CD14-positive monocyte (primary cell): ENCODE data around the gene PDE6C. TPM values are rescaled to one million over a fixed set of nuclear protein-coding genes. Genes with fewer than 3 reads are reported as not detected.

Experiments used
- DNase-seq, 3 donors: peaks; one replicate each; pipeline ENCODE4 v3.0.0-alpha.2; 2011 to 2022
- H2AFZ ChIP-seq: 2 replicates; pipeline ENCODE4 v1.6.0; 2012; ENCODE audit warnings: mild to moderate bottlenecking, low read depth, low read length, inconsistent platforms; ENCODE audit not compliant: insufficient read depth, poor library complexity, severe bottlenecking
- H3K27ac ChIP-seq, 2 donors: 1 replicate in 1 of 2; 2 replicates in 1 of 2; pipeline ENCODE4 v1.5.1; 2012 to 2013; ENCODE audit warnings: low read length in 2 of 2, control low read depth in 1 of 2, inconsistent platforms in 1 of 2, low read depth in 1 of 2, mild to moderate bottlenecking in 1 of 2
- H3K27me3 ChIP-seq, 2 donors: one replicate each; pipeline versions ENCODE4 v1.6.0 to v1.6.1; 2011 to 2013; ENCODE audit warnings: low read length in 2 of 2; ENCODE audit not compliant: control insufficient read depth in 2 of 2, insufficient read depth in 2 of 2
- H3K36me3 ChIP-seq, 2 donors: replicated peaks in 1 of 2; 1 replicate in 1 of 2; 2 replicates in 1 of 2; pipeline versions ENCODE4 v1.5.1 to v1.6.1; 2012 to 2013; ENCODE audit warnings: low read length in 2 of 2, control low read depth in 1 of 2, inconsistent platforms in 1 of 2, mild to moderate bottlenecking in 1 of 2; ENCODE audit not compliant: insufficient read depth in 2 of 2, control insufficient read depth in 1 of 2
- H3K4me1 ChIP-seq, 2 donors: 1 replicate in 1 of 2; 2 replicates in 1 of 2; pipeline versions ENCODE4 v1.5.1 to v1.6.1; 2012 to 2013; ENCODE audit warnings: low read length in 2 of 2, control low read depth in 1 of 2, inconsistent platforms in 1 of 2, mild to moderate bottlenecking in 1 of 2, moderate library complexity in 1 of 2; ENCODE audit not compliant: insufficient read depth in 2 of 2, control insufficient read depth in 1 of 2
- H3K4me2 ChIP-seq: replicated peaks from 2 replicates; pipeline ENCODE3; 2012; ENCODE audit warnings: low read length, moderate library complexity, mild to moderate bottlenecking; ENCODE audit not compliant: poor library complexity, severe bottlenecking; ENCODE audit errors: extremely low read depth
- H3K4me3 ChIP-seq, 3 experiments: fragments of 200-600 bp in 1 of 3; sonication (generic) in 1 of 3; replicated peaks in 1 of 3; 1 replicate in 2 of 3; 2 replicates in 1 of 3; pipeline ENCODE4 v1.5.1; 2011 to 2013; ENCODE audit warnings: low read length in 3 of 3, mild to moderate bottlenecking in 3 of 3, control low read depth in 2 of 3, low read depth in 2 of 3, inconsistent platforms in 1 of 3, moderate library complexity in 1 of 3
- H3K79me2 ChIP-seq: 2 replicates; pipeline ENCODE4 v1.6.0; 2012; ENCODE audit warnings: mild to moderate bottlenecking, control low read depth, inconsistent platforms, low read length, moderate library complexity; ENCODE audit not compliant: insufficient read depth
- H3K9ac ChIP-seq: 2 replicates; pipeline ENCODE4 v1.6.0; 2017; ENCODE audit warnings: low read length, mild to moderate bottlenecking; ENCODE audit not compliant: insufficient read depth, poor library complexity, severe bottlenecking
- H3K9me3 ChIP-seq, 2 donors: replicated peaks in 1 of 2; 1 replicate in 1 of 2; 2 replicates in 1 of 2; pipeline versions ENCODE4 v1.5.1 to v1.6.1; 2012 to 2013; ENCODE audit warnings: low read length in 2 of 2, control low read depth in 1 of 2; ENCODE audit not compliant: control insufficient read depth in 1 of 2, insufficient read depth in 1 of 2
- H4K20me1 ChIP-seq: 2 replicates; pipeline ENCODE4 v1.6.0; 2012; ENCODE audit warnings: mild to moderate bottlenecking, low read length, control low read depth, moderate library complexity; ENCODE audit not compliant: insufficient read depth
- H3K27ac Mint-ChIP-seq, 7 donors: one replicate each; pipeline ENCODE4 v1.8.0; 2020; ENCODE audit warnings: mild to moderate bottlenecking in 7 of 7, mixed read lengths in 7 of 7, moderate library complexity in 6 of 7, inconsistent platforms in 2 of 7
- H3K27me3 Mint-ChIP-seq, 3 donors: one replicate each; pipeline ENCODE4 v1.8.0; 2021 to 2022; ENCODE audit warnings: low read depth in 3 of 3, mild to moderate bottlenecking in 3 of 3, mixed read lengths in 3 of 3, moderate library complexity in 3 of 3, inconsistent platforms in 1 of 3
- H3K36me3 Mint-ChIP-seq, 2 donors: one replicate each; pipeline ENCODE4 v1.8.0; 2020; ENCODE audit warnings: mixed read lengths in 2 of 2, inconsistent platforms in 1 of 2, mild to moderate bottlenecking in 1 of 2
- H3K4me1 Mint-ChIP-seq: one replicate; pipeline ENCODE4 v1.8.0; 2020; ENCODE audit warnings: mild to moderate bottlenecking, mixed read lengths
- H3K4me3 Mint-ChIP-seq, 2 donors: one replicate each; pipeline ENCODE4 v1.8.0; 2020; ENCODE audit warnings: mild to moderate bottlenecking in 2 of 2, mixed read lengths in 2 of 2, moderate library complexity in 1 of 2
- H3K9me3 Mint-ChIP-seq, 7 donors: one replicate each; pipeline ENCODE4 v1.8.0; 2020 to 2022; ENCODE audit warnings: mixed read lengths in 7 of 7, mild to moderate bottlenecking in 6 of 7, moderate library complexity in 6 of 7, inconsistent platforms in 2 of 7
- WGBS: methylation state at CpG from one replicate; pipeline ENCODE4 v1.1.5; 2013; ENCODE audit warnings: missing lambda C conversion rate; ENCODE audit not compliant: insufficient coverage; 5-methylcytosine and 5-hydroxymethylcytosine counted together
- intact Hi-C, 2 donors: fragments of 100-400 bp; cut with micrococcal nuclease; formaldehyde crosslinking; loops; one replicate each; pipeline versions ENCODE4 v1.15.0 to v1.15.1; 2023
- polyA plus RNA-seq, 3 donors: library from polyadenylated mRNA; depleted of rRNA in 1 of 3; unstranded in 2 of 3; stranded (reverse) in 1 of 3; fragments of 300-500 nt in 2 of 3; fragments of >200 nt in 1 of 3; fragmentation: Illumina TruSeq in 2 of 3; gene quantifications; 1 replicate in 2 of 3; 2 replicates in 1 of 3; pipeline ENCODE4 v1.2.3, GENCODE V29; 2012 to 2021
- TF ChIP-seq, protein P1 (sequence below): fragments of 200-600 bp; IDR thresholded peaks from one replicate; pipeline ENCODE4 v1.8.0; 2022; ENCODE audit warnings: antibody characterized with exemption, mild to moderate bottlenecking

Gene PDE6C
- polyA plus RNA-seq, 3 donors, result not detected

GRCh38 chr10:93702210-93703001 lies 90.1 kb downstream of the PDE6C start, which contains the start of gene FRA10AC1:
Gene FRA10AC1 (minus strand): TSS chr10:93702592. CDS start chr10:93700106, 2,486 bp downstream.
- H3K27me3 Mint-ChIP-seq, result peaks cover 5 to 10% (median 5%) of the 10 kb centered on the region in 3 donors
- no peaks in the 10 kb centered on the region for H3K9me3 Mint-ChIP-seq
- TF ChIP-seq, protein P1, sequence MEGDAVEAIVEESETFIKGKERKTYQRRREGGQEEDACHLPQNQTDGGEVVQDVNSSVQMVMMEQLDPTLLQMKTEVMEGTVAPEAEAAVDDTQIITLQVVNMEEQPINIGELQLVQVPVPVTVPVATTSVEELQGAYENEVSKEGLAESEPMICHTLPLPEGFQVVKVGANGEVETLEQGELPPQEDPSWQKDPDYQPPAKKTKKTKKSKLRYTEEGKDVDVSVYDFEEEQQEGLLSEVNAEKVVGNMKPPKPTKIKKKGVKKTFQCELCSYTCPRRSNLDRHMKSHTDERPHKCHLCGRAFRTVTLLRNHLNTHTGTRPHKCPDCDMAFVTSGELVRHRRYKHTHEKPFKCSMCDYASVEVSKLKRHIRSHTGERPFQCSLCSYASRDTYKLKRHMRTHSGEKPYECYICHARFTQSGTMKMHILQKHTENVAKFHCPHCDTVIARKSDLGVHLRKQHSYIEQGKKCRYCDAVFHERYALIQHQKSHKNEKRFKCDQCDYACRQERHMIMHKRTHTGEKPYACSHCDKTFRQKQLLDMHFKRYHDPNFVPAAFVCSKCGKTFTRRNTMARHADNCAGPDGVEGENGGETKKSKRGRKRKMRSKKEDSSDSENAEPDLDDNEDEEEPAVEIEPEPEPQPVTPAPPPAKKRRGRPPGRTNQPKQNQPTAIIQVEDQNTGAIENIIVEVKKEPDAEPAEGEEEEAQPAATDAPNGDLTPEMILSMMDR, result peak; percentile 68
- no peak within 1 kb of the TSS for H3K27ac Mint-ChIP-seq
- H3K4me2 ChIP-seq, result peak within 1 kb of the TSS; percentile 97
- peaks cover 14 to 21% of the 10 kb centered on the region in 2 donors for H3K36me3 Mint-ChIP-seq
- H2AFZ ChIP-seq, result peak within 1 kb of the TSS; percentile 86
- intact Hi-C loops, result loop anchor here (5.0 kb wide), 5 partner anchors 40 to 620 kb away; no protein-coding TSS in a partner anchor
- H3K79me2 ChIP-seq, result peaks cover 12% of the 10 kb centered on the region
- H3K36me3 ChIP-seq, result peaks cover 17 to 29% of the 10 kb centered on the region in 2 donors
- peak; percentile 92 to 96 (median 93) for DNase-seq
- H3K9ac ChIP-seq, result peak within 1 kb of the TSS; percentile 68
- peaks cover 14 to 17% of the 10 kb centered on the region in 2 donors for H3K4me1 ChIP-seq
- H3K9me3 ChIP-seq, result no peaks in the 10 kb centered on the region
- H3K4me3 ChIP-seq, result peak within 1 kb of the TSS; percentile 67 to 98 (median 82)
- peak within 1 kb of the TSS; percentile 73 to 84 for H3K27ac ChIP-seq
- 0% methylated on average over 51 of the region's 52 CpGs for WGBS
- no peaks in the 10 kb centered on the region for H3K27me3 ChIP-seq
- no peaks in the 10 kb centered on the region for H4K20me1 ChIP-seq
- H3K4me3 Mint-ChIP-seq, result no peak within 1 kb of the TSS
- peaks cover 4% of the 10 kb centered on the region for H3K4me1 Mint-ChIP-seq

DNA sequence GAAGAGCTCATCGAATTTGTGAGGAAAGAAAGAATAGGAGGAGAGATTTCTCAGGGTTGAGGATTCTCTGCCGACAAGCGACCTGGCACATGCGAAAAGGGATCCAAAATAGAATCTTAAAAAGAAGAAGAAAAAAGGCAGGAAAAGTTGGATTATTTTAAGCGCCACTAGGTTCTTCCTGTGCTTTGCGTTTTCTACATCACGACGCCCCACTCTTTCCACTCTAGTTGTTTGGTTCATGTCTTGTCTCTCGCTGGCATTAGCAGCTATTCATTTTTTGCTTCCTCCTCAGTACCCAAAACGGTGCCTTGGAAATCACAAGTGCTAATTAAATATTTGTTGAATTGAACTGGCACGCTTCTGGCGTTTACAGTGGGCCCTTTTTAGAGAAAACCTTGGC lies 90.7 kb downstream of the PDE6C start:
- Histone ChIP-seq H2AFZ (peak overlapping the region; percentile 86), H3K4me3 (peak overlapping the region; percentile 67 to 98 (median 82)), H3K9ac (peak overlapping the region; percentile 68), H3K27ac (peak overlapping the region; percentile 73 to 84), H3K9me3 (no peaks in the 10 kb centered on the region), H3K79me2 (peaks cover 10% of the 10 kb centered on the region), H4K20me1 (no peaks in the 10 kb centered on the region), H3K4me2 (peak overlapping the region; percentile 97), H3K4me1 (peaks cover 14 to 17% of the 10 kb centered on the region in 2 donors), H3K27me3 (no peaks in the 10 kb centered on the region), H3K36me3 (peaks cover 11 to 22% of the 10 kb centered on the region in 2 donors)
- no peaks in the 10 kb centered on the region for H3K9me3 Mint-ChIP-seq
- peaks cover 13 to 17% of the 10 kb centered on the region in 2 donors for H3K36me3 Mint-ChIP-seq
- intact Hi-C loops, result loop anchor here (5.0 kb wide), 5 partner anchors 39 to 619 kb away; no protein-coding TSS in a partner anchor
- TF ChIP-seq, protein P1, result no peak
- WGBS, result 0% methylated on average over 3 of the region's 12 CpGs
- peaks cover 5 to 10% (median 7%) of the 10 kb centered on the region in 3 donors for H3K27me3 Mint-ChIP-seq
- DNase-seq, result no peak
- no peak overlapping the region for H3K27ac Mint-ChIP-seq
- peaks cover 4% of the 10 kb centered on the region for H3K4me1 Mint-ChIP-seq
- no peak overlapping the region for H3K4me3 Mint-ChIP-seq
